Stomach (tissue), 4 donors: Measurements from ENCODE around the gene TMEM115.

ENCODE experiments used
- CTCF ChIP-seq, 7 experiments: fragments of 450-650 bp in 4 of 7; fragments of 200-600 bp in 3 of 7; sonication (generic) in 3 of 7; IDR thresholded peaks; one replicate each; pipeline ENCODE4 v1.5.1; 2016 to 2019; ENCODE audit warnings: antibody characterized with exemption in 7 of 7, control low read depth in 2 of 7, mild to moderate bottlenecking in 1 of 7
- POLR2AphosphoS5 ChIP-seq, 3 donors: sonication (generic); formaldehyde crosslinking; IDR thresholded peaks; one replicate each; pipeline ENCODE4 v1.6.1; 2016; ENCODE audit warnings: antibody characterized with exemption in 3 of 3

GRCh38 chr3:50339485-50340146, 19.7 kb downstream of the TMEM115 start:
- no peak for TF ChIP-seq POLR2AphosphoS5 (IDR thresholded peaks at IDR 0.05)
- TF ChIP-seq CTCF (IDR thresholded peaks at IDR 0.05), result no peak
